ENCODE results near the gene ROR1. TPM values are rescaled to one million over a fixed set of nuclear protein-coding genes. Genes with fewer than 3 reads are reported as not detected.

ROR1 gene
- total and polyA plus RNA-seq, 2 donors (not counting 3 experiments of a cell fraction or from before 2014, with no cell fraction given) = 2.6 to 3.5 TPM

DNA sequence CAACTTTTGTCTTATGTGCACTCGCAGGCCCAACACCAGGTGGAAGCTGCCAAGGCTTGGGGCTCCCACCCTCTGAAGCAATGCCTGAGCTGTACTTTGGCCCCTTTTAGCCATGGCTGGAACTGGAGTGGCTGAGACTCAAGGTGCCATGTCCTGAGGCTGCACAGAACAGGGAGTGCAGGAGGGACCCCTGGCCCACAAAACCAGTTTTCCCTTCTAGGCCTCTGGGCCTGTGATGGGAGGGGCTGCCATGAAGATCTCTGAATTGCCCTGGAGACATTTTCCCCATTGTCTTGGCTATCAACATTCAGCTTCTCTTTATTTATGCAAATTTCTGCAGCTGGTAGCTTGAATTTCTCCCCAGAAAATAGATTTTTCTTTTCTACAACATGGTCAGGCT lies 57.6 kb downstream of the ROR1 start:
- BruUV-seq (replicated peaks) = no TSS peak
- H3K27ac ChIP-seq (ENCODE audit: insufficient read depth, low read depth, low read length) = no peak overlapping the region
- H3K9me3 ChIP-seq (replicated peaks; ENCODE audit: control insufficient read depth, insufficient read depth, low read length) = no peaks in the 10 kb centered on the region
- intact Hi-C loops (cut with micrococcal nuclease) (no loop called here), dilution Hi-C loops (cut with MboI; ENCODE audit: extremely low pct_ligation_motif_present, low sequenced_read_pairs) (no loop called here)
- H3K4me1 ChIP-seq (ENCODE audit: control insufficient read depth, extremely low read depth, insufficient read depth, low read length) = no peaks in the 10 kb centered on the region
- H3K27me3 ChIP-seq (ENCODE audit: control insufficient read depth in 2 of 2, insufficient read depth in 2 of 2, low read length in 2 of 2) = no peaks in the 10 kb centered on the region
- ChIA-PET POLR2A (no interaction called here), CTCF (interaction anchor here (0.9 to 1.1 kb wide), 2 partner anchors 9 to 22 kb away, joined by 3 to 4 read pairs; no protein-coding TSS in a partner anchor)
- H3K9ac ChIP-seq (replicated peaks; ENCODE audit: extremely low read depth, insufficient read depth, low read length) = no peak overlapping the region
- H2AFZ ChIP-seq (ENCODE audit: low read depth, low read length) = no peak overlapping the region
- H4K20me1 ChIP-seq (replicated peaks; ENCODE audit: control insufficient read depth, extremely low read depth, insufficient read depth, low read length) = no peaks in the 10 kb centered on the region
- DNase-seq (ENCODE audit: low read depth, low spot score) = no peak
- H3K4me2 ChIP-seq (ENCODE audit: insufficient read depth, low read length) = no peak overlapping the region
- FAIRE-seq = no peak
- no peaks in the 10 kb centered on the region for H3K36me3 ChIP-seq (ENCODE audit: control insufficient read depth in 2 of 2, extremely low read depth in 1 of 2, insufficient read depth in 2 of 2, low read length in 2 of 2)
- H3K4me3 ChIP-seq (replicated peaks in 1 of 3; ENCODE audit: insufficient read depth in 1 of 3, low read depth in 1 of 3, low read length in 3 of 3) = no peak overlapping the region
- no peak for TF ChIP-seq POLR2AphosphoS5 (IDR thresholded peaks at IDR 0.05; ENCODE audit: insufficient read depth, low read depth, low read length)
- TF ChIP-seq, protein P1, sequence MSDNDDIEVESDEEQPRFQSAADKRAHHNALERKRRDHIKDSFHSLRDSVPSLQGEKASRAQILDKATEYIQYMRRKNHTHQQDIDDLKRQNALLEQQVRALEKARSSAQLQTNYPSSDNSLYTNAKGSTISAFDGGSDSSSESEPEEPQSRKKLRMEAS (IDR thresholded peaks at IDR 0.05; ENCODE audit: insufficient read depth, insufficient read length) = no peak
- TF ChIP-seq, protein P2, sequence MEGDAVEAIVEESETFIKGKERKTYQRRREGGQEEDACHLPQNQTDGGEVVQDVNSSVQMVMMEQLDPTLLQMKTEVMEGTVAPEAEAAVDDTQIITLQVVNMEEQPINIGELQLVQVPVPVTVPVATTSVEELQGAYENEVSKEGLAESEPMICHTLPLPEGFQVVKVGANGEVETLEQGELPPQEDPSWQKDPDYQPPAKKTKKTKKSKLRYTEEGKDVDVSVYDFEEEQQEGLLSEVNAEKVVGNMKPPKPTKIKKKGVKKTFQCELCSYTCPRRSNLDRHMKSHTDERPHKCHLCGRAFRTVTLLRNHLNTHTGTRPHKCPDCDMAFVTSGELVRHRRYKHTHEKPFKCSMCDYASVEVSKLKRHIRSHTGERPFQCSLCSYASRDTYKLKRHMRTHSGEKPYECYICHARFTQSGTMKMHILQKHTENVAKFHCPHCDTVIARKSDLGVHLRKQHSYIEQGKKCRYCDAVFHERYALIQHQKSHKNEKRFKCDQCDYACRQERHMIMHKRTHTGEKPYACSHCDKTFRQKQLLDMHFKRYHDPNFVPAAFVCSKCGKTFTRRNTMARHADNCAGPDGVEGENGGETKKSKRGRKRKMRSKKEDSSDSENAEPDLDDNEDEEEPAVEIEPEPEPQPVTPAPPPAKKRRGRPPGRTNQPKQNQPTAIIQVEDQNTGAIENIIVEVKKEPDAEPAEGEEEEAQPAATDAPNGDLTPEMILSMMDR (IDR thresholded peaks at IDR 0.05; ENCODE audit: extremely low read depth in 1 of 2, insufficient read depth in 1 of 2, low read depth in 1 of 2, low read length in 2 of 2) = no peak
- no peak for TF ChIP-seq GATA2 (IDR thresholded peaks at IDR 0.05; ENCODE audit: insufficient read depth, insufficient read length, low read depth, low read length)
- no peak for TF ChIP-seq FOS (IDR thresholded peaks at IDR 0.05; ENCODE audit: borderline replicate concordance, insufficient read depth, low read length)
- no peak for TF ChIP-seq POLR2A (IDR thresholded peaks at IDR 0.05; ENCODE audit: low read depth, low read length)
- no peak for TF ChIP-seq JUN (IDR thresholded peaks at IDR 0.05; ENCODE audit: borderline replicate concordance, insufficient read depth, insufficient read length, low read depth)
- TF ChIP-seq EZH2 (IDR thresholded peaks at IDR 0.05; ENCODE audit: borderline replicate concordance, low read depth, low read length, severe bottlenecking) = no peak
- TF ChIP-seq MYC (IDR thresholded peaks at IDR 0.05; ENCODE audit: low read depth, low read length) = no peak
- no peaks in the 10 kb centered on the region for H3K9me1 ChIP-seq (replicated peaks; ENCODE audit: control insufficient read depth, extremely low read depth, insufficient read depth, low read length)
- no peaks in the 10 kb centered on the region for H3K79me2 ChIP-seq (ENCODE audit: control insufficient read depth, insufficient read depth, low read length)

Data from endothelial cell of umbilical vein (primary cell).